Eye (tissue), 1 donor: ENCODE results near the gene KCNIP4.
"Not testable (repeated sequence)": the region's sequence is repeated elsewhere in the genome, so short reads cannot be mapped to it uniquely, and the experiment has no call there.

Source experiments
- DNase-seq: peaks from one replicate; pipeline ENCODE4 v3.0.0-alpha.2; 2015

KCNIP4 gene

DNA sequence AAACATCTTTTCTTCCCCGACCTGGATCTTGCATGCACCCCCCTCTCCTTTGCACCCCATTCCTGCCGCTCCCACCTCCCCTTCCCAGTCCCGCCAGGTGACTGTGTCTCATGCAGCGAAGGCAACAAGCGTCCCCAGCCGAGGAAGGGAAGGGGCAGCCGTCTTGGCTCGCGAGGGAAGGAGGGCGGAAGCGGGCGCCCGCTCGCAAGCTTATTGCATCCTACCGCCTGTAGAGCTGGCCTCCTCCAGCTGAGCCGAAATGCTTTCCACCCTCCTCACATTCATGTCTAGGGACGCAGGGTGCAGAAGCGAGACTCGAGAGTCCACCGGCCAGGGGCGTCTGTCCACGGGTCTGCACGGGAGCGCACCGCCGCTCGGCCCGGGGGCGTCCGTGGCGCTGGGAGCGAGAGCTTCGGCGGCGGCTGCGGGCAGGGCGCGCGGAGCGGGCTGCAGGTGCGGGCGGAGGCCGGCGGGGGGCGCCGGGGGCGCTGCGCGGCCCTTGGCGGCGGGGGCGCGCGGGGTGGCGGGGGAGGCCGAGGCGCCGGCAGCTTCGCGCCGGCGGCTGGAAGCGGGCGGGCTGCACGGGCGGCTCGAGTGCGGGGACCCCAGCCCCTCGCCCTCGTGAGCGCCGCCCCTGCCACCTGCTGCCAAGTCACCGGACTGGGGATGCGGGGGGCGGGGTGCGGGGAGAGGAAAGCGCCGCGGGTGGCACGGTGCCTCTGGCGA is at the start of gene KCNIP4:
Gene KCNIP4 (minus strand): TSS at position 426 of the 726 bp plus-strand sequence.
- peak; percentile 81 for DNase-seq

DNA sequence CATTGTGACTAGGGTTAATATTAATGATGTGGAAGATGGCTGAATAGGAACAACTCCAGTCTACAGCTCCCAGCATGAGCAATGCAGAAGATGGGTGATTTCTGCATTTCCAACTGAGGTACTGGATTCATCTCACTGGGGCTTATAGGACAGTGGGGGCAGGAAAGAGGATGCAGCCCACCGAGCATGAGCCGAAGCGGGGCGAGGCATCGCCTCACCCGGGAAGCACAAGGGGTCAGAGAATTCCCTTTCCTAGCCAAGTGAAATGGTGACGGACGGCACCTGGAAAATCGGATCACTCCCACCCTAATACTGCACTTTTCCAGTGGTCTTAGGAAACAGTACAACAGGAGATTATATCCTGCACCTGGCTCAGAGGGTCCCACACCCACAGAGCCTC is 48.0 kb upstream of the KCNIP4 start:
- not testable (repeated sequence) for DNase-seq

DNA sequence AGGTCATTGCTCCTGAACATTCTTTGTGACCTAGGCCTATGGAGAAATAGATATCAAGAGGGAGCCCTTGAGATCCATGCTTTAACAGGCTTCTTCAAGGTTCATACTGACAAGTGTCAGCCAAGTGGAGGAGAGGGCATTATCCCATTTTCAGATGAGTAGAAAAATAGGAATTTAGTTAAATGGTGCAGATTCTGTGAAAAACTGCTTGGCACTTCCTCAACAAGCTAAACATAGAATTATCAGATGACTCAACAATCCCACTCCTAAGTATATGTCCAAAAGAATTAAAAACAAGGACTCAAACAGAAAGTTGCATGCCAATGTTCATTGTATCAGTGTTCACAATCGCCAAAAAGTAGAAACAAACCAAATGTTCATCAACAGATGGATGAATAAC is 43.8 kb upstream of the KCNIP4 start:
- DNase-seq = no peak

DNA sequence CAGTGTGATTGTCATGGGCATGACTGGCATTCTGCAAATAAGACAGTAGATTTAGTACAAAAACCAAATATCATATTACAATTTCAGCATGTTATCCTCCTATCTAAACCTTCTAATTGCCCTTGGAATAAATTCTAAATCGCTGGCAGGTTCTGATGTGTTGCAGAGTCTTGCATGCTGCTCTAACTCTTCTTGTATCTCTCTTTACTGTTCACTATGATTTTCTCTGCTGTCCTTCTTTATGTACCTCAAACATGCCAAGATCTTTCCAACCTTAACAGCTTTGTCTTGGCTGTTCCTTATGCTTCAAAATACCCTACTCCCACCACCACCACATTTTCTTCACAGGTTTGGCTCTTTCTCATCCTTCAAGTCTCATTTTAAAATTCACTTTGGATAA is 43.0 kb upstream of the KCNIP4 start:
- no peak for DNase-seq

DNA sequence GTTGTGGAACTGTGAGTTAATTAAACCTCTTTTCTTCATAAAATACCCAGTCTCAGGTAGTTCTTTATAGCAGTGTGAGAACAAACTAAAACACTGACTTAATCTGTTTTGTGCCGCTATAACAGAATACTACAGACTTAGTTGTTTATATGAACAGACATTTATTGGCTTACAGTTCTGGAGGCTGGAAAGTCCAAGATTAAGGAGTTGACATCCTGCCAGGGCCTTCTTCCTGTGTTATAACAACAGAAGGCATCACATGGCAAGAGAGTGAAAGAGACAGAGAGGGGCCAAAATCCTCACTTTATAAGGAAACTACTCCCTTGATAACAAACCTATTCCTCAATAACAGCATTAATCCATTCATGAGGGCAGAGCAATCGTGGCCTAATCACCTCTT is 42.5 kb upstream of the KCNIP4 start:
- DNase-seq = no peak

DNA sequence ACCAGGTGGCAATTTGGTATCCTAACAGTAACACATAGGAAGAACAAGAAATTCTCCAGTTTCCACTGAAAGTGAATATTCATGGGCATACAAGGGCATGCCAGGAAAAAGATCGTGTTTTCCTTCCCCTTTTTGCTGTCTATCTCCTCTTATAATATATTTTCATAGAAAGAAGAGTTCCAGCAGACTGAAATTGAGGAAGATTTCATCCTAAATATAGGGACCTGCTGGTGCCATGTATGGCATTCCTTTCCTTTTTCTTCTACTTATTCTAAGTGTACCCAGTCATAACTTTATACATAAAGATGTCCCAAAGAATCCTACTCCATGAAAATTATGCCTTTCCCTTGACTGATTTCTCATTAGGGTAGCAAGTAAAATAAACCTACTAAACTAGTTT is 40.8 kb upstream of the KCNIP4 start:
- no peak for DNase-seq

DNA sequence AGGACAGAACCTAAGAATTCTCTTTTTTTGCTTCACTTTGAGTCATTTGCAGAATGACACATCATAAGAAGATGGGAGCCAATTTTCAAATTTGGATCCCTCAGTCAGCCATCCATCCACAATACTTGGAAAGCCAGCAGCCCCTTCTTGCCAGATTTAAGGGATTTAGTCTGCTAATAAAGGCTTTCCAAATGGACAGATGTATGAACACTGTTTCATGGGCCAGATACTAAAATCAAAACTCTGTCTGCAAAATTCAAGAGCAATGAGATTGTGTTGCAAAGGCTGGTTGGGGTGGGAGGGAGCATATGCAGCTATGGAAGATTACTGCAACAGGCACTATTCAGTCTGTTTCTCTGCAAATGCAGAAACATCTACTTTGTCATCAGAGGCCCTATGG is 37.7 kb upstream of the KCNIP4 start:
- DNase-seq = no peak

DNA sequence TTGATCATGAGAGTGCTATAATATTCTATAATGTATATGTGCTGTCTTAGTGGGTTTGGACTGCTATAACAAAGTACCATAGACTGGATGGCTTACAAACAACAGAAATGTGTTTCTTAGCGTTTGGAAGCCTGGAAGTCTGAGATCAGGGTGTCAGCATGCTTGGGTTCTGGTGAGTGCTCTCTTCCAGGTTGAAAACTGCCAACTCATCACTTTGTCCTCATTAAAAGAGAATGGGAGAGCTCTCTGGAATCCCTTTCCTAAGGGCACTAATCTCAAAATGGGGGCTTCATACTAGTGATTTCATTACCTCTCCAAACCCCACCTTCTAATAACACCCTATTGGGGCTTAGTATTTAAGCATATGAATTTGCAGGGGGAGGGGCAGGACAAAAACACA is 33.5 kb upstream of the KCNIP4 start:
- peak; percentile 27 for DNase-seq

DNA sequence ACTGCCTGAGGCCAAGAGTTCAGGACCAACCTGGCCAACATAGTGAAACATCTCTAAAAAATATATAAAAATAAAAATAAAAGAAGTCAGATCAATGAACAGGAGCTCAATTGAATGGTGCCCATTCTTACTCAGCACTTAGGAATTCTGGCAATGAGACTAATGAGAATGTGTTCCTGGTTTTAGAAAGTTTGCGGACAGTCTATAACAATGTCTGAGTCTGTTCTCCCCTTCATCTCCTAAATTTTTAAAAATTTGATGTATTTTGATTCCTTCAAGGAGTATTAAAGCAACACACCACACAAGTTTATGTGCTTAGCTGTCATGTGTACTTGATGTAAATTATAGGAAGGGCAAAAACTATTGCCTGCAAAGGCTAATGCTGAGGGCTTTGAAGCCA is 30.6 kb upstream of the KCNIP4 start:
- DNase-seq = no peak

DNA sequence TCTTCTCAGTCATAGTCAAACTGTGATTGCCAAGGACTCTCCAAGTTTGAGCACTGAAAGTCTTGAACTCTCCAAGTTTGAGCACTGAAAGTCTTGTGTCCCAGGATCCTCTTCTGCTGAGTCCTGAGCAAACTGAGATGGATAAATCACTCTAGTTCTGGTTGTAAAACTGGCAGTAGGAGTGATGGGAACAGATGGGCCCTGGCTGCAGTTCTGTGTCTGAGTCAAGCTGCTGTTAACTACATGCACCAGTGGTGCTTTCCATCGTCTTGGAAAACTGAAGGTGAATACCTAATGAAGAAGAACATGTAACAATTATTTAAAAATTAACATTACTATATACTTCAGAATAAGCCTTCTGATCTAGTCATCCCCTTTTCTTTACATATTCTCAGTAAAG is 27.6 kb upstream of the KCNIP4 start:
- no peak for DNase-seq

DNA sequence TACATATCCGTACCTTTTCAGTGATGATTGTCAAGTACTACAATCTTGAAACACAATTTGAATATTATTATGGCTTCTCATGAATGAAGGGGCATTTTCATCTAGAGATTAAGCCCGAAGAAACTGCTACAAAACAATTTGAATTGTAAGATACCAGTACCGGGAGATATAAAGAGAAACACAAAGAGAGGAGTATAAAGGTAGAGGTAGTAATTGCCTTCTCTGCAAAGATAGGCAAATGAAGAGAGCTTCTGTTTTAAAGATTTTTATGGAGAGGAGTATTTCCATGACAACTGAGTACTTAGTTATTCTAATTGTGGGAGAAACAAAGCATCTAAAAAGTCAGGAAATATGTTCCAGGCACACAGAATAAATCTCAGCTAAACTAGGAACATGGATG is 25.3 kb upstream of the KCNIP4 start:
- DNase-seq = no peak

DNA sequence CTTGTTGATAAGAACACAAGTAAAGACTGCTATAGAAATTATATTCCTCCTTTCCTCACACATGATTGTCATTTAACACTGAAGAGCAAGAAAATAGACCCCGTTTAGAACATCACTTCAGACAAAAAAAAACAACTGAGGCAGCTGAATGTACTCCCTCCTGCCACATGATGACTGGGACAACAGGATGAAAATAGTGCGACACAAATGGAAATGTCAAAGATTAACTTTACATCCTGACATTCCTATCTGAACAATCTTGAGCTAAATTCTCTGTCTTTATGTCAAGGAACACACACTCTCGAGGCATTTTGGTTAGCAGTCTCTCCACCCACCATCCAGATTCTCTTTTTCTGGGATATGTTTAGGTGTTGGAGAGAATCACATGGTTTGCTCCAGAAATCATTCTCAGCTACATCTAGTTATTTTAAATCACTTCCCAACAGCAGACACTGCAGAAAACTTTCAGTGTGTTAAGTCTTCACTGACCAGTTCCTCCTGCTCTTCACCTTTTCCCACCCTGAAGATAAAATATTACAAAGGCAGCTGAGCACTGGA is 16.3 kb upstream of the KCNIP4 start:
- no peak for DNase-seq

DNA sequence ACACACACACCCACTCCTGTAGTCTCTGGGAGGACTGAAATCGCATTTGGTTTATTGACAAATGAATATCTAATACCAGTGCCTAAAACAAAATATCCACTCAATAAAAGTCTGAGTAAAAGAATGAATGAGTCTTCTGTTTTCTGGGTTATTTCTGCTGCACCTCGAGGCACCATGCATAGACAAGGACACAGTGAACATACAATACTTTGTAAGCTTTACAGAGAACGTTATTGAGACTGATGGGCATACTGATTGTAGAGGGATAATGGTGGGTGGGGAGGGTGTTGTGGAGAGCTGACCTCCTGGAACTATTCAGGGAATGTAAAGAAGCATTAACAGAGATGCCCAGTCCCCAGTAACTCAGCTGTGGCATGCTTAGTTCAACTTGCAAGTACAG is 14.1 kb upstream of the KCNIP4 start:
- no peak for DNase-seq

DNA sequence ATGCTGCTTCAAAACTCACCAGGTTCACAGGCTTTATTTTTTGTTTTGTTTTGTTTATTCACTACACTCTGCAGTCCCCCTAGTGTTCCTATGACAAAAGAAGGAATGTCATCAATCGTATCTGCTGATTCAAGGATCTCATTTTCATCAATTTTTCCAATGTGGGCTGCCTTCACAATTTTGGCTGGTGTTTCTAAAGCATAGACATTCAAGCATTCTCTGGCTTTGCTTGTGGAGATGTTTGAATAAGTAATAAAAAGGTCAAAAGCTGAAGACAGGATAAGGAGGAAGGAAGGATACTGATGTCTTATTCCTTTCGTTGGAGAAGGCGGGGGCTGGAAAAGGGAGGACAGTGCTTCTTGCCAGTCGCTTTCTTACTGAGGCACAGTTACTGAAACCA is 12.2 kb upstream of the KCNIP4 start:
- DNase-seq = no peak

DNA sequence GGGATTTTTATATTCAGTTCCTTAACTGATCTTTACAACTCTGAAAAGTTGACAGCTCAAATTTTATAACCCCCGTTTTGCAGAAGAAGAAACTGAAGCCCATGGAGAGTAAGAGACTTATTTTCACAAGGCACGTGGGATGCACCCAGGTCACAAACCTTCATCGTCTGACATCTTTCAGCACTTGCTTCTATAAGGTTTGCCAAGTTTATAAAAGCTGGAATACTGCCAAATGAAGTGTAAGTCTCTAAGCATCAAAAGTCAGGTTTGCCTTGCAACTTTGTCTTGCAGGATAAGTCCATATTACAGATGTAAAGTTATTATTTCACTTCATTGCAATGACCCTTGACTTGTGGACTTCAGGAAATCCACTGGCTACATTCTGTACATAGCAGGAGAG is 6.3 kb upstream of the KCNIP4 start:
- DNase-seq = peak; percentile 11

DNA sequence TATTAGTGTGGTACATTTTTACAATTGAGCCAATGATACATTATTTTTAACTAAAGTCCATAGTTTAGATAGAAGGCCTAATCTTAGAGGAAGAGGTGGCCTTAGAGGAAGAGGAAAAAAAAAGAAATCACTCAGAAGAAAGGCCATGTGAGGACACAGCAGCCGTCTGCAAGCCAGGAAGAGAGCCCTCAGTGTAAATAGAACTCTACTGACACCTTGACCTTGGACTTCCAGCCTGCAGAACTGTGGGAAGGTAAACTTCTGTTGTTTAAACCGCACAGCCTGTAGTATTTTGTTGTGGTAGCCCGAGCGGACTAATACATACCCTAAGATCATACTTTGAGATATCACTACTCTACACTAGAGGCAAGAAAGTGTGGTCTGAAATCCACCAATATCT is 5.1 kb upstream of the KCNIP4 start:
- DNase-seq = no peak

DNA sequence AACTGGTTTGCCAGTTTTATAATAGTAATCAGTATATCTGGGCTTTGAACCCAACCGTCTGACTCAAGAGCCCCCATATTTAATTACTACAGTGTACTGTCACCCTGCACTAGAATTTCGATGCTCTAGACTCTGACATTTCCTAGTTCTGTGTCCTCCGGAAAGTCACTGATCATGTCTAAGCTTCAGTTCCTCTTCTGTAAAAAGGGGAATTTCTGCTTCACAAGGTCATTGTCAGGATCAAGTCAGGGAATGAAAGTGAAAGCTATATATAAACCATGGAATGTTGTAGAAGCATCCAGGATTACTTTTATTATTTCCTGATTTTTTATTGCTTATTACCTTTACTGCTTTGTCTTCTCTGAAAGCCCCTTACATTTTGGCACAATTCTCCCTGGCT is 4.0 kb upstream of the KCNIP4 start:
- DNase-seq = no peak

DNA sequence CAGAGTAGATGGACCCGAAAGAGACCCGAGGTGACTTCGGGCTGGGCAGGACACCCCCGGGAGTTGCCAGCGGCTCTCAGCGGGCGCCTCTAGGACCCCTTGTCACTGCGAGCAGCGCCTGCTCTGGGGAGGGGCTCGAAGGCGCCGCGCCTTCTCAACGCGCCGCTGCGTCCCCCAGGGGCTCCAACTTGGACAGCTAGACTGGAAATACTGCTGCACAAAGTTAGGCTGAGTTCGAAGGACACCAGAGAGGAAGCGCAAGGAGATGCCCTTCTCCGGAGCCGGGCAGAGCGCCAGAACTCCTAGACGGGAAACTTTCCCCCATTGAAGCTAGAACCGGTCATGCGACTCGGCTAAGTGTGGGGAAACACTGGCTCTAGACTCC is 493 bp upstream of the KCNIP4 start:
- DNase-seq = peak; percentile 67

DNA sequence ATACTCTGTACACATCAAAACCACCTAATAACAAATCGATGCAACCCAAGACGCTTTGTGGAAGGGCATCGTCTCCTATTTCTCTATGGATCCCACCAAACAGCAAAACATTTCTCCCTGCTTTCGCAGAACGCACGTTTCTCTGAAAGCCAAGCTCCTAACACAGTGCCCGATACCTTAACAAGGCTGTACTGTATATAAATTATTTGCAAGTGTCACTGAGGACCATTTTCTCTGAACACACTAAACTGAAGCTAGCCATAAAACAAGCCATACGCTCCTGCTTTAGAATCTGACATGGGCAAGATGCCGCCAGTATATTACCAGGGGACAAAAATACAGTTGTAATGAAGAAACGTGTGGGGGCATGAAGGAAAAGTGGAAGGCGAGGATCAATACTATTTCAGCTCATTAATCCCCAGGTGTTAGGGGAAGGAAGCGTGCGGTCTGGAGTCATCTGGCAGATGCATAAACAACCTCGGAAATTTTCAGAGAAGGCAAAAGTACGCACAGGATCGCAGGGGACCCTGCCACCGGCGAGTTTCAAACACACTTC is 703 bp downstream of the KCNIP4 start:
- no peak for DNase-seq

DNA sequence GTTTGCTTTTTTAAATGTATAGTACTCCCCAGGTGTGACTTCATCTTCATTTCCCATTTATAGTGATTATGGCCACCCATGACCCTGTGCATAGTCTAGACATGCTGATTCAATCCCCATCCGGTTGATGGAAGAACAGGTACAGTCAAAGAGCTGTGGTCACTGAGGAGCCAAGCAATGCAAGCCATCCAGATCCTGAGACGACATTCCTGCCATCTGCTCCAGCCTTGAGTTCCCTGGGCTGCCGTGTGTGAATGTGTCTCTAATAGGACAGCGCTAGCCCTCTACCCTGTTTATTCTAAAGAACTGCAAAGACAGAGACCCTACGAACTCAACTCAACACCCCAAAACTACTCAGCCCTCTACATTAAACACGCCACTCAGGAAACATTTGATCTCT is 1.7 kb downstream of the KCNIP4 start:
- no peak for DNase-seq

DNA sequence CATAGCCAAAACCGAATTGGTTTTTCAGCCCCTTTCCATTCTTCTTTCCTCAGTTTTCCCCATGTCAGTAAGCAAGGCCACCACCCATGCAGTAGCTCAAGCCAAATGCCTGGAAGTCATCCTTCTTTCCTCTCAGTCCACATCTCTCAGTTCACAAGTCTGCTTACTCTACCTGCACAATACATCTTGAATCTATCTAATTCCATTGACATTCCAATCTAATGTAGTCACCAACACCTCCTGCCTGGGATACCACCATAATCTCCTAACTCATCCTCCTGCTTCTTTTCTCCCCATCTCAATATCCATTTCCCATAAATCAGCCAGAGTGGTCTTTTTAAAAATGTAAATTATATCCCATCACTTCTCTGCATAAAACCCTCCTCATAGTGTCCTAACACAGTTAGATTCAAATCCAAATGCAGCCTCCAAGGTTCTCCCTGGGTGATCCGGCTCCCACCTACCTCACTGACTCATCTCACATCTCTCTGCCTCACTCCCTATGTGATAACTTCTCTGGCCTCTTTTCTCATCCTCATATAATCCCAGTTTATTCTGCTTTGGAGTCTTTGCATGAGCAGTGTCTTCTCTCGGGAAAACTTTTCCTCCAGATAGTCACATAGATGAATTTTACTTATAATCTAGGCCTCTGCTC is 26.9 kb downstream of the KCNIP4 start:
- DNase-seq = no peak

DNA sequence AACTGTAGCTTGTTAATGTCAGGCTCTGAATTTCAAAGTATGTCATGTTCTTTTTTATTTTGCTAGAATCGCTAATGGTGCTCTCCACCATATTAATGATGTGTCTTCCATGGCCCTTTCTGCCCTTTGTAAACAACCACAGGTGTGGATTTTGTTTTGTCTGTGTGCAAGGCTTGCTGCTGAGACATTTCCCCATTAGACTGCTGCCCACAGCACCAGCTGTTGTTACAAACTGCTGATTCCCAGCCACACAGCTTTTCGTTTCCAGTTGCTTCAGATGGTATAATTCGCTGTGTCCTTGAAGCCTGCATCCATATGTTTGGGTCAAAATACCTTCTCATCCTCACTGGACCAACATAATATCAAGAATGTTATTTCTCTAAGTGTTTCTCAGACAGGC is 32.8 kb downstream of the KCNIP4 start:
- DNase-seq = no peak

DNA sequence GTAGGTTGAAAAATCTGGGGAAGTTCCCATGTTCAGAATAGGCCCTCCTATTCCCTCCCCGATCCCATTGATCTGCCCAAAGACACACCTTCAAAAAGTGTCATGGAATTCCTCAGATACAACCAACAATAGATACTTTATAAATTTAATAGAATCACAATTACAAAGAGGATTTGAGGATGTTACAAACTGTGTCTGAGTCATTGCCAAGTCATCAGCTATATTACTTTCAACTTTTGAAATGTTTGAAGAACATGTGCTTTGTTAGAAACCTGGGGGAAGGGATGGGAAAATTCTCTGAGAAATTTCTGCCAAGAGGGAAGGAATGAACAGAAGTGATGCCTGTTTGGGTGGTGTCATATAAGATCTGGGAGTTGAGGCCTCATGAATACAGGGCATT is 46.7 kb downstream of the KCNIP4 start:
- no peak for DNase-seq

DNA sequence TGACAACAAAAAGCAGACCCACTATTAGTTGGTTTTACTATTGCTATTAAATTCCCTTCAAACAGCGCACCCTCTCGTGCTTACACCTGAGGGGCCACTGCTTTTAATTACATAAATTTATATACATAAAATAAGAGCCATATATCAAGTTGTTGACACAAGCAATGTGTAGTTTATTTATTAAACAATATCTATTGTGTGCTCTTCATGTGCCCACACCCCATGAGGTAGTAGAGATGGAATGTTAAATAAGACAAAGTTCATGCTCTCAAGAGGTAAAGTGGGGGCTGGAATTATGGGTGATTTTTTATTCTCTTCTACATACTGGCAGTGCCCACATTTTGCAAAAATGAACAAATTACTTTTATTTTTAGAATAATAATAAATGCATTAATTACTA is 47.3 kb downstream of the KCNIP4 start:
- DNase-seq = no peak
